Measurements from ENCODE around the gene HSPA12B.

DNA sequence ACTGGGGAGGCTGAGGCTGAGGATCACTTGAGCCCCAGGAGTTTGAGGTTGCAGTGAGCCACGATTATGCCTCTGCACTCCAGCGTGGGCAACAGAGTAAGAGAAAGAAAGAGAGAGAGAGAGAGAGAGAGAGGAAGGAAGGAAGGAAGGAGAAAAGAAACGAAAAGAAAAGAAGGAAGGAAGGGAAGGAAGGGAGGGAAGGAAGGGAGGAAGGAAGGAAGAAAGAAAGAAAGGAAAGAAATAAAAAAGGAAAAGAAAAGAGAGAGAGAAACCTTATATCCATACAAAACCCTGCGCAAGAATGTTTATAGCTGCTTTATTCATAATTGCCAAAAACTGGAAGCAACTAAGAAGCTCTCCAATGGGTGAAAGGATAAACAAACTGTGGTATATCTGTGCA, 8.1 kb upstream of the HSPA12B start:
- TF ChIP-seq POLR2A (IDR thresholded peaks at IDR 0.05; ENCODE audit: low read depth, low read length) (no peak), POLR2AphosphoS5 (IDR thresholded peaks at IDR 0.05; ENCODE audit: insufficient read depth, low read depth, low read length) (no peak), EZH2 (IDR thresholded peaks at IDR 0.05; ENCODE audit: borderline replicate concordance, low read depth, low read length, severe bottlenecking) (no peak), CTCF (IDR thresholded peaks at IDR 0.05; ENCODE audit: extremely low read depth in 1 of 2, insufficient read depth in 1 of 2, low read depth in 1 of 2, low read length in 2 of 2) (no peak), JUN (IDR thresholded peaks at IDR 0.05; ENCODE audit: borderline replicate concordance, insufficient read depth, insufficient read length, low read depth) (no peak), MYC (IDR thresholded peaks at IDR 0.05; ENCODE audit: low read depth, low read length) (no peak)
